ENCODE data around the gene TSHZ2. TPM values are rescaled to one million over a fixed set of nuclear protein-coding genes. Genes with fewer than 3 reads are reported as not detected.

Gene TSHZ2
- total RNA-seq, 1 donor from 2014 or later, result 51.9 TPM

DNA sequence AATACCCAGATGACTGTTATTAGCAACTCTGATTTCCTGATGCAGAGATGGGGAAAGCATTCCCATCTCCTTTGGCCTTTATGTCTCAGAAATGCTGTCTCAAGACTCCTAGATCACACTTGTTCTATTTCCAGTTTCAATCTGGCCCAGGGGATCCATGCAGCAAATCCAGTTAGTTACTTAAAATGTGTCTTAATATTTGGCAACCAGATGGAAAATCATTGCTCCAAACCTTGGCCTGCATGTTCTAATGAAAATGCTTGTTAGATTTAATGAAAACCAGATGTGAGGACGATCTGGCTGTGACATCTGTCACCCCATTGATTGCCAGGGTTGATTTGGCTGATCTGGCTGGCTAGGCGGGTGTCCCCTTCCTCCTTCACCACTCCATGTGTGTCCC is 125.2 kb downstream of the TSHZ2 start:
- no peaks in the 10 kb centered on the region for H3K4me1 ChIP-seq
- intact Hi-C loops (cut with DNase I), result no loop called here
- H3K36me3 ChIP-seq, result no peaks in the 10 kb centered on the region
- DNase-seq (ENCODE audit: low spot score in 2 of 2), result no peak
- no peaks in the 10 kb centered on the region for H3K9me3 ChIP-seq
- TF ChIP-seq, protein P1, sequence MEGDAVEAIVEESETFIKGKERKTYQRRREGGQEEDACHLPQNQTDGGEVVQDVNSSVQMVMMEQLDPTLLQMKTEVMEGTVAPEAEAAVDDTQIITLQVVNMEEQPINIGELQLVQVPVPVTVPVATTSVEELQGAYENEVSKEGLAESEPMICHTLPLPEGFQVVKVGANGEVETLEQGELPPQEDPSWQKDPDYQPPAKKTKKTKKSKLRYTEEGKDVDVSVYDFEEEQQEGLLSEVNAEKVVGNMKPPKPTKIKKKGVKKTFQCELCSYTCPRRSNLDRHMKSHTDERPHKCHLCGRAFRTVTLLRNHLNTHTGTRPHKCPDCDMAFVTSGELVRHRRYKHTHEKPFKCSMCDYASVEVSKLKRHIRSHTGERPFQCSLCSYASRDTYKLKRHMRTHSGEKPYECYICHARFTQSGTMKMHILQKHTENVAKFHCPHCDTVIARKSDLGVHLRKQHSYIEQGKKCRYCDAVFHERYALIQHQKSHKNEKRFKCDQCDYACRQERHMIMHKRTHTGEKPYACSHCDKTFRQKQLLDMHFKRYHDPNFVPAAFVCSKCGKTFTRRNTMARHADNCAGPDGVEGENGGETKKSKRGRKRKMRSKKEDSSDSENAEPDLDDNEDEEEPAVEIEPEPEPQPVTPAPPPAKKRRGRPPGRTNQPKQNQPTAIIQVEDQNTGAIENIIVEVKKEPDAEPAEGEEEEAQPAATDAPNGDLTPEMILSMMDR (IDR thresholded peaks at IDR 0.05), result no peak
- H3K27ac ChIP-seq, result no peak overlapping the region
- H3K4me3 ChIP-seq, result no peak overlapping the region
- no peaks in the 10 kb centered on the region for H3K27me3 ChIP-seq

- Histone ChIP-seq H3K4me3 (no peak overlapping the region), H3K36me3 (no peaks in the 10 kb centered on the region), H3K9me3 (no peaks in the 10 kb centered on the region), H3K27me3 (no peaks in the 10 kb centered on the region), H3K27ac (no peak overlapping the region), H3K4me1 (no peaks in the 10 kb centered on the region)
- no peak for DNase-seq (ENCODE audit: low spot score in 2 of 2)
- intact Hi-C loops (cut with DNase I), result no loop called here
- TF ChIP-seq, protein P1 (IDR thresholded peaks at IDR 0.05), result no peak
Observed at GRCh38 chr20:53097791-53098190, 125.6 kb downstream of the TSHZ2 start.

- DNase-seq (ENCODE audit: low spot score in 2 of 2), result no peak
- Histone ChIP-seq H3K27me3 (no peaks in the 10 kb centered on the region), H3K27ac (no peak overlapping the region), H3K4me3 (no peak overlapping the region), H3K9me3 (no peaks in the 10 kb centered on the region), H3K36me3 (no peaks in the 10 kb centered on the region), H3K4me1 (no peaks in the 10 kb centered on the region)
- TF ChIP-seq, protein P1 (IDR thresholded peaks at IDR 0.05), result no peak
- intact Hi-C loops (cut with DNase I), result no loop called here
Observed at GRCh38 chr20:53098621-53099020, 126.5 kb downstream of the TSHZ2 start.

DNA sequence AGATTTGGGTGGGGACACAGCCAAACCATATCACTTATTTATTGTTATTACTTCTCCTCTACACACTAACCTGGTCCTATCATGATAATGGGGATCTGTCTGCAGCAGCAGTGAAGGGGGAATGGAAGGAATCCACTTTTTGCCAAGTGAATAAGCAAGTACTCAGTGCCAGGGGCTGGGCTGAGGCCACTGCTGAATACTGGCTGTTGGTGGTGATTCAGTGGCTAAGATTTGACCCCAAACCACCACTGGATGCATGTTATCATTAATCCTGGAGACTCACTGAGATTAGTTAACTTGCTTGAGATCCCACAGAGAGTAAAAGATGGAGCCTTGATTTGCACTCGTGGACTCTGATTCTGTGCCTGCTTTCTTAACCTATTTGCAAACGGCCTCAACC is 127.7 kb downstream of the TSHZ2 start:
- H3K9me3 ChIP-seq, result no peaks in the 10 kb centered on the region

GRCh38 chr20:53100476-53100911 is 128.3 kb downstream of the TSHZ2 start:
- intact Hi-C loops (cut with DNase I), result no loop called here
- H3K9me3 ChIP-seq, result no peaks in the 10 kb centered on the region
- H3K27me3 ChIP-seq, result no peaks in the 10 kb centered on the region
- H3K36me3 ChIP-seq, result no peaks in the 10 kb centered on the region
- no peak overlapping the region for H3K27ac ChIP-seq
- TF ChIP-seq, protein P1 (IDR thresholded peaks at IDR 0.05), result no peak
- H3K4me1 ChIP-seq, result no peaks in the 10 kb centered on the region
- no peak for DNase-seq (ENCODE audit: low spot score in 2 of 2)
- H3K4me3 ChIP-seq, result no peak overlapping the region

More for the DNA sequence above, 127.7 kb downstream of the TSHZ2 start:
- no peak for DNase-seq (ENCODE audit: low spot score in 2 of 2)
- no peaks in the 10 kb centered on the region for H3K27me3 ChIP-seq
- H3K4me1 ChIP-seq, result no peaks in the 10 kb centered on the region
- intact Hi-C loops (cut with DNase I), result no loop called here
- no peak overlapping the region for H3K27ac ChIP-seq
- no peaks in the 10 kb centered on the region for H3K36me3 ChIP-seq
- TF ChIP-seq, protein P1 (IDR thresholded peaks at IDR 0.05), result no peak
- no peak overlapping the region for H3K4me3 ChIP-seq

All from ascending aorta (tissue), 2 donors.